Endodermal cell (in vitro differentiated cells): ENCODE results near the gene SLC35E3. TPM values are rescaled to one million over a fixed set of nuclear protein-coding genes. Genes with fewer than 3 reads are reported as not detected.
"Not testable (repeated sequence)": the region's sequence is repeated elsewhere in the genome, so short reads cannot be mapped to it uniquely, and the experiment has no call there.

ENCODE experiments used
- DNase-seq: peaks from one replicate; pipeline ENCODE4 v3.0.0-alpha.2; 2017
- H3K27ac ChIP-seq: 2 replicates; pipeline ENCODE4 v1.5.1; 2013; ENCODE audit warnings: mild to moderate bottlenecking, low read depth, low read length, moderate library complexity
- H3K27me3 ChIP-seq: 2 replicates; pipeline ENCODE4 v1.6.1; 2013; ENCODE audit warnings: mild to moderate bottlenecking, low read length, moderate library complexity; ENCODE audit not compliant: insufficient read depth, control insufficient read depth, poor library complexity, severe bottlenecking
- H3K36me3 ChIP-seq: 2 replicates; pipeline ENCODE4 v1.7.0; 2013; ENCODE audit warnings: mild to moderate bottlenecking, low read length, moderate library complexity; ENCODE audit not compliant: control insufficient read depth, insufficient read depth
- H3K4me1 ChIP-seq: one replicate; pipeline ENCODE4 v1.7.0; 2013; ENCODE audit warnings: low read length; ENCODE audit not compliant: control insufficient read depth, insufficient read depth
- H3K4me3 ChIP-seq: 2 replicates; pipeline ENCODE4 v1.5.1; 2013; ENCODE audit warnings: mild to moderate bottlenecking, low read length, moderate library complexity
- H3K9ac ChIP-seq: 2 replicates; pipeline ENCODE4 v1.6.1; 2013; ENCODE audit warnings: mild to moderate bottlenecking, low read length, moderate library complexity; ENCODE audit not compliant: poor library complexity, severe bottlenecking; ENCODE audit errors: extremely low read depth
- H3K9me3 ChIP-seq: 2 replicates; pipeline ENCODE4 v1.6.1; 2013; ENCODE audit warnings: mild to moderate bottlenecking, low read length, moderate library complexity; ENCODE audit not compliant: control insufficient read depth
- H3K27ac Mint-ChIP-seq: 2 replicates; pipeline ENCODE4 v1.8.0; 2020; ENCODE audit warnings: mixed read lengths
- H3K27me3 Mint-ChIP-seq: 2 replicates; pipeline ENCODE4 v1.8.0; 2021; ENCODE audit warnings: mild to moderate bottlenecking, mixed read lengths; ENCODE audit not compliant: insufficient read depth
- H3K36me3 Mint-ChIP-seq: 2 replicates; pipeline ENCODE4 v1.8.0; 2020; ENCODE audit warnings: low read depth, mixed read lengths
- H3K4me1 Mint-ChIP-seq: 2 replicates; pipeline ENCODE4 v1.8.0; 2020; ENCODE audit warnings: mixed read lengths
- H3K4me3 Mint-ChIP-seq: 2 replicates; pipeline ENCODE4 v1.8.0; 2020; ENCODE audit warnings: mild to moderate bottlenecking, moderate library complexity, mixed read lengths
- H3K9me3 Mint-ChIP-seq: 2 replicates; pipeline ENCODE4 v1.8.0; 2020; ENCODE audit warnings: mild to moderate bottlenecking, mixed read lengths
- WGBS, 2 experiments: methylation state at CpG; one replicate each; pipeline versions ENCODE4 v1.1.5 to v1.1.7; 2013; ENCODE audit warnings: missing lambda C conversion rate in 2 of 2, mixed read lengths in 1 of 2; ENCODE audit not compliant: insufficient coverage in 1 of 2, insufficient read length in 1 of 2; 5-methylcytosine and 5-hydroxymethylcytosine counted together
- total RNA-seq, 2 donors: library from RNA; stranded (reverse); fragmentation: NEBNext Ultra II Directional in 1 of 2; extraction: Animal tissue kit (Norgen Biotek cat#: 25700) in 1 of 2; gene quantifications; 2 replicates in 1 of 2; 3 replicates in 1 of 2; pipeline ENCODE4 v1.2.1, GENCODE V29; 2021
- TF ChIP-seq, protein P1 (sequence below): fragments of 200-600 bp; sonication (generic); conservative IDR thresholded peaks from 2 replicates; pipeline ENCODE4 v1.5.0; 2021; ENCODE audit warnings: antibody characterized with exemption, mild to moderate bottlenecking

SLC35E3 gene
- total RNA-seq, 2 donors from 2014 or later: 12.6 to 12.7 TPM

DNA sequence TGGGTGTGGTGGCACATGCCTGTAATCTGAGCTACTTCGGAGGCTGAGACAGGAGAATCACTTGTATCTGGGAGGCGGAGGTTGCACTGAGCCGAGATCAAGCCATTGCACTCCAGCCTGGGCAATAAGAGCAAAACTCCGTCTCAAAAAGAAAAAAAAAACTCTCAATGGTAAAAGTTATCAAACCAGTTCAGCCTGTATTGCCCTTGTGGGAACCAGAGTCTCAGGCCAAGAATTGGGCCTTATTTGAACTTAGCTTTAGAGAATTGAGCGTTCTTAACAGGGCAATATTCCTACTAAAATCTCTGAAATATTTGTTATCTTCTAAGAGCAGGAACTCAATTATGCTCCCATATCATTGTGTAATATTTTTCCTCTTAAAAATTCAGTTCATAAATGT lies 54.3 kb downstream of the SLC35E3 start:
- 96 to 97% methylated on average over 4 to 5 of the region's 5 CpGs for WGBS, 2 experiments
- H3K27ac Mint-ChIP-seq: no peak overlapping the region
- Histone ChIP-seq H3K27ac (no peak overlapping the region), H3K9me3 (no peaks in the 10 kb centered on the region), H3K4me1 (no peaks in the 10 kb centered on the region), H3K27me3 (no peaks in the 10 kb centered on the region), H3K4me3 (no peak overlapping the region), H3K36me3 (no peaks in the 10 kb centered on the region), H3K9ac (no peak overlapping the region)
- H3K36me3 Mint-ChIP-seq: no peaks in the 10 kb centered on the region
- no peak for DNase-seq
- no peaks in the 10 kb centered on the region for H3K9me3 Mint-ChIP-seq
- H3K27me3 Mint-ChIP-seq: peaks cover 2% of the 10 kb centered on the region
- TF ChIP-seq, protein P1, sequence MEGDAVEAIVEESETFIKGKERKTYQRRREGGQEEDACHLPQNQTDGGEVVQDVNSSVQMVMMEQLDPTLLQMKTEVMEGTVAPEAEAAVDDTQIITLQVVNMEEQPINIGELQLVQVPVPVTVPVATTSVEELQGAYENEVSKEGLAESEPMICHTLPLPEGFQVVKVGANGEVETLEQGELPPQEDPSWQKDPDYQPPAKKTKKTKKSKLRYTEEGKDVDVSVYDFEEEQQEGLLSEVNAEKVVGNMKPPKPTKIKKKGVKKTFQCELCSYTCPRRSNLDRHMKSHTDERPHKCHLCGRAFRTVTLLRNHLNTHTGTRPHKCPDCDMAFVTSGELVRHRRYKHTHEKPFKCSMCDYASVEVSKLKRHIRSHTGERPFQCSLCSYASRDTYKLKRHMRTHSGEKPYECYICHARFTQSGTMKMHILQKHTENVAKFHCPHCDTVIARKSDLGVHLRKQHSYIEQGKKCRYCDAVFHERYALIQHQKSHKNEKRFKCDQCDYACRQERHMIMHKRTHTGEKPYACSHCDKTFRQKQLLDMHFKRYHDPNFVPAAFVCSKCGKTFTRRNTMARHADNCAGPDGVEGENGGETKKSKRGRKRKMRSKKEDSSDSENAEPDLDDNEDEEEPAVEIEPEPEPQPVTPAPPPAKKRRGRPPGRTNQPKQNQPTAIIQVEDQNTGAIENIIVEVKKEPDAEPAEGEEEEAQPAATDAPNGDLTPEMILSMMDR: no peak
- H3K4me3 Mint-ChIP-seq: no peak overlapping the region
- peaks cover 12% of the 10 kb centered on the region for H3K4me1 Mint-ChIP-seq

DNA sequence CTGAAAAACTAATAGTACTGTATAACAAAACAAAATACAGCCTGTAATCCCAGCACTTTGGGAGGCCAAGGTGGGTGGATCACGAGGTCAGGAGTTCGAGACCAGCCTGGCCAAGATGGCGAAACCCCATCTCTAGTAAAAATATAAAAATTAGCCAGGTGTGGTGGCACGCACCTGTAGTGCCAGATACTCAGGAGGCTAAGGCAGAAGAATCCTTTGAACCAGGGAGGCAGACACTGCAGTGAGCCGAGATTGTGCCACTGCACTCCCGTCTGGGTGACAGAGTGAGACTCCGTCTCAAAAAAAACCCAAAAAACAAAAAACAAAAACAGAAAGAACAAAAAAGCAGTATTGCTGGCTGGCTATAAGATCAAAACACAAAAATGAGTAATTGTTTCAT lies 55.1 kb downstream of the SLC35E3 start:
- not testable (repeated sequence) for H3K9me3 ChIP-seq, H3K9me3 Mint-ChIP-seq, H3K4me1 ChIP-seq, H3K27ac Mint-ChIP-seq, DNase-seq, H3K36me3 Mint-ChIP-seq, H3K27me3 Mint-ChIP-seq, H3K36me3 ChIP-seq, H3K4me3 ChIP-seq, H3K27me3 ChIP-seq, H3K4me3 Mint-ChIP-seq, H3K27ac ChIP-seq, H3K9ac ChIP-seq
- H3K4me1 Mint-ChIP-seq: peaks cover 20% of the 10 kb centered on the region
- WGBS, 2 experiments: 77 to 94% methylated on average over 4 to 7 of the region's 7 CpGs

- not testable (repeated sequence) for H3K36me3 ChIP-seq, H3K27ac ChIP-seq, H3K27me3 Mint-ChIP-seq, H3K36me3 Mint-ChIP-seq, H3K4me3 ChIP-seq, H3K27me3 ChIP-seq, H3K9me3 ChIP-seq, H3K27ac Mint-ChIP-seq, H3K4me3 Mint-ChIP-seq, DNase-seq, H3K9ac ChIP-seq, H3K4me1 ChIP-seq, H3K9me3 Mint-ChIP-seq
- WGBS, 2 experiments: 86 to 100% methylated on average over 1 of the region's 2 CpGs
- peaks cover 22% of the 10 kb centered on the region for H3K4me1 Mint-ChIP-seq
These were observed 56.4 kb downstream of the SLC35E3 start for GRCh38 chr12:68802372-68802745.

- H3K9me3 ChIP-seq, H3K4me3 ChIP-seq, DNase-seq, H3K36me3 ChIP-seq, H3K27me3 ChIP-seq, H3K27me3 Mint-ChIP-seq, H3K27ac ChIP-seq, H3K9me3 Mint-ChIP-seq, H3K4me1 ChIP-seq, H3K4me3 Mint-ChIP-seq, H3K9ac ChIP-seq, H3K36me3 Mint-ChIP-seq, H3K27ac Mint-ChIP-seq: not testable (repeated sequence)
- peaks cover 22% of the 10 kb centered on the region for H3K4me1 Mint-ChIP-seq
- WGBS, 2 experiments: 93 to 96% methylated on average over 17 to 19 of the region's 19 CpGs
These were observed 57.1 kb downstream of the SLC35E3 start for GRCh38 chr12:68802911-68803651.
